Panc1 (cell line): ENCODE results near the gene FANCC. TPM values are rescaled to one million over a fixed set of nuclear protein-coding genes. Genes with fewer than 3 reads are reported as not detected.

Experiments used
- ATAC-seq: fragments of 200-7000 bp; cut with Tn5 transposase; 2 replicates; pipeline ENCODE4 v1.9.1; 2020; ENCODE audit warnings: mild to moderate bottlenecking, moderate library complexity
- BruUV-seq: library from RNA; stranded (reverse); fragments of 400-500 nt; replicated peaks from 2 replicates; lab custom pipeline; 2021; lab: Mats Ljungman, UMichigan
- CTCF ChIA-PET: fragments of 300-600 bp; sonication (Branson Sonifier 250); formaldehyde crosslinking; loops from one replicate; lab custom pipeline; 2022; ENCODE audit warnings: antibody characterized with exemption; lab: Charles Lee
- POLR2A ChIA-PET: fragments of 300-600 bp; sonication (Branson Sonifier 250); formaldehyde crosslinking; loops from one replicate; lab custom pipeline; 2022; ENCODE audit warnings: antibody characterized with exemption; lab: Charles Lee
- DNase-seq: peaks from one replicate; pipeline ENCODE4 v3.0.0-alpha.2; 2010; ENCODE audit warnings: low read depth, low spot score
- H3K27ac ChIP-seq: 2 replicates; pipeline ENCODE4 v1.5.1; 2011; ENCODE audit warnings: mild to moderate bottlenecking, low read length, inconsistent platforms
- H3K27me3 ChIP-seq: fragments of 200-500 bp; sonication (Bioruptor generic); 2 replicates; pipeline ENCODE4 v1.6.0; 2014; ENCODE audit warnings: low read length, inconsistent platforms; ENCODE audit not compliant: control insufficient read depth, insufficient read depth
- H3K36me3 ChIP-seq: fragments of 200-500 bp; sonication (Bioruptor generic); 2 replicates; pipeline ENCODE4 v1.5.1; 2014; ENCODE audit warnings: inconsistent platforms, mild to moderate bottlenecking, low read length, moderate library complexity; ENCODE audit not compliant: control insufficient read depth, insufficient read depth
- H3K4me1 ChIP-seq: 2 replicates; pipeline ENCODE4 v1.5.1; 2011; ENCODE audit warnings: inconsistent platforms, mild to moderate bottlenecking, low read length, moderate library complexity; ENCODE audit not compliant: control insufficient read depth, insufficient read depth
- H3K4me3 ChIP-seq, 2 experiments: 2 replicates each; pipeline ENCODE4 v1.5.1; 2011 to 2012; ENCODE audit warnings: low read depth in 2 of 2, low read length in 2 of 2, mild to moderate bottlenecking in 2 of 2, inconsistent platforms in 1 of 2, moderate library complexity in 1 of 2
- H3K9me3 ChIP-seq: fragments of 200-500 bp; sonication (Bioruptor generic); 2 replicates; pipeline ENCODE4 v1.5.1; 2014; ENCODE audit warnings: low read depth, mild to moderate bottlenecking, inconsistent platforms, low read length, moderate library complexity; ENCODE audit not compliant: control insufficient read depth, insufficient read depth
- CTCF ChIP-seq: fragments of 450-650 bp; IDR thresholded peaks from 2 replicates; pipeline ENCODE4 v1.5.1; 2017; ENCODE audit warnings: mild to moderate bottlenecking
- POLR2AphosphoS5 ChIP-seq: IDR thresholded peaks from 2 replicates; pipeline ENCODE4 v1.6.1; 2012; ENCODE audit warnings: mild to moderate bottlenecking, low read depth, low read length, moderate library complexity
- SIN3A ChIP-seq: IDR thresholded peaks from 2 replicates; pipeline ENCODE4 v1.6.1; 2012; ENCODE audit warnings: low read depth, mild to moderate bottlenecking, low read length, moderate library complexity, borderline replicate concordance; ENCODE audit not compliant: insufficient read depth
- TCF7L2 ChIP-seq: IDR thresholded peaks from 2 replicates; pipeline ENCODE4 v1.6.1; 2011; ENCODE audit warnings: mild to moderate bottlenecking, low read depth, low read length, inconsistent platforms
- in situ Hi-C: cut with HindIII; loops from 2 replicates; pipeline ENCODE4 v1.10.0; 2016; ENCODE audit warnings: low sequenced_read_pairs, low pct_unique_long_range_greater_than_20kb
- intact Hi-C: fragments of 100-400 bp; cut with micrococcal nuclease; formaldehyde crosslinking; loops from one replicate; pipeline ENCODE4 v1.10.0; 2022; ENCODE audit not compliant: unreplicated experiment
- total RNA-seq: library from RNA; stranded (reverse); gene quantifications from one replicate; pipeline ENCODE4 v1.2.1, GENCODE V29; 2021; ENCODE audit not compliant: unreplicated experiment
- TF ChIP-seq, protein P1 (sequence below), 2 experiments: IDR thresholded peaks; 2 replicates each; pipeline ENCODE4 v1.6.1; 2011 to 2012; ENCODE audit warnings: low read depth in 2 of 2, control low read depth in 1 of 2, low read length in 1 of 2, mild to moderate bottlenecking in 1 of 2, moderate library complexity in 1 of 2; ENCODE audit not compliant: insufficient read depth in 1 of 2

The FANCC gene
- total RNA-seq, 1 experiment from 2014 or later: 17.8 TPM

DNA sequence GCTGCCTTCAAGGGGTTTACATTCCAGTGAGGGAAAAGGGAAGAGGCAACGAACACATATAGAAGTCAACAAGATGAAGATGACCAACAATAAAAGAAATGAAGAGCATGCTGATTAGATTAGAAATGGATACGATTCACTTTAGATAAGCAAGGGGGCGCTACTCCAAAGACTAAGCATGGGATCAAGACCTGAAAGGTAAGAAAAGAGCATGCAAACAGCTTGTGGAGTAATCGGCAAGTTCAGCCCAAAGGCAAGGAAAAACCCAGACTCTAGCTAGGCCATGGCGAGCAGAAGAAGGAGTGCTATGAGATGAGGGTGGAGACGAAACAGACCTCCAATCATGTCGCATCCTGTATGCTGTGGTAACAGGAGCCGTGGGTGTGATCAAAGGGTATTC, 124.4 kb downstream of the FANCC start:
- DNase-seq (no peak), ATAC-seq (no peak)
- ChIA-PET CTCF (no interaction called here), POLR2A (no interaction called here)
- in situ Hi-C loops (no loop called here), intact Hi-C loops (no loop called here)
- H3K27ac ChIP-seq: no peak overlapping the region
- H3K4me1 ChIP-seq: no peaks in the 10 kb centered on the region
- no TSS peak for BruUV-seq
- H3K27me3 ChIP-seq: no peaks in the 10 kb centered on the region
- no peaks in the 10 kb centered on the region for H3K36me3 ChIP-seq
- no peak for TF ChIP-seq TCF7L2
- no peak for TF ChIP-seq SIN3A
- TF ChIP-seq, protein P1, sequence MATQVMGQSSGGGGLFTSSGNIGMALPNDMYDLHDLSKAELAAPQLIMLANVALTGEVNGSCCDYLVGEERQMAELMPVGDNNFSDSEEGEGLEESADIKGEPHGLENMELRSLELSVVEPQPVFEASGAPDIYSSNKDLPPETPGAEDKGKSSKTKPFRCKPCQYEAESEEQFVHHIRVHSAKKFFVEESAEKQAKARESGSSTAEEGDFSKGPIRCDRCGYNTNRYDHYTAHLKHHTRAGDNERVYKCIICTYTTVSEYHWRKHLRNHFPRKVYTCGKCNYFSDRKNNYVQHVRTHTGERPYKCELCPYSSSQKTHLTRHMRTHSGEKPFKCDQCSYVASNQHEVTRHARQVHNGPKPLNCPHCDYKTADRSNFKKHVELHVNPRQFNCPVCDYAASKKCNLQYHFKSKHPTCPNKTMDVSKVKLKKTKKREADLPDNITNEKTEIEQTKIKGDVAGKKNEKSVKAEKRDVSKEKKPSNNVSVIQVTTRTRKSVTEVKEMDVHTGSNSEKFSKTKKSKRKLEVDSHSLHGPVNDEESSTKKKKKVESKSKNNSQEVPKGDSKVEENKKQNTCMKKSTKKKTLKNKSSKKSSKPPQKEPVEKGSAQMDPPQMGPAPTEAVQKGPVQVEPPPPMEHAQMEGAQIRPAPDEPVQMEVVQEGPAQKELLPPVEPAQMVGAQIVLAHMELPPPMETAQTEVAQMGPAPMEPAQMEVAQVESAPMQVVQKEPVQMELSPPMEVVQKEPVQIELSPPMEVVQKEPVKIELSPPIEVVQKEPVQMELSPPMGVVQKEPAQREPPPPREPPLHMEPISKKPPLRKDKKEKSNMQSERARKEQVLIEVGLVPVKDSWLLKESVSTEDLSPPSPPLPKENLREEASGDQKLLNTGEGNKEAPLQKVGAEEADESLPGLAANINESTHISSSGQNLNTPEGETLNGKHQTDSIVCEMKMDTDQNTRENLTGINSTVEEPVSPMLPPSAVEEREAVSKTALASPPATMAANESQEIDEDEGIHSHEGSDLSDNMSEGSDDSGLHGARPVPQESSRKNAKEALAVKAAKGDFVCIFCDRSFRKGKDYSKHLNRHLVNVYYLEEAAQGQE (IDR thresholded peaks at IDR 0.05; ENCODE audit: insufficient read depth in 1 of 2, low read depth in 2 of 2, low read length in 1 of 2): no peak
- peak; percentile 20 for TF ChIP-seq CTCF
- no peak for TF ChIP-seq POLR2AphosphoS5
- H3K9me3 ChIP-seq: no peaks in the 10 kb centered on the region
- H3K4me3 ChIP-seq: no peak overlapping the region

DNA sequence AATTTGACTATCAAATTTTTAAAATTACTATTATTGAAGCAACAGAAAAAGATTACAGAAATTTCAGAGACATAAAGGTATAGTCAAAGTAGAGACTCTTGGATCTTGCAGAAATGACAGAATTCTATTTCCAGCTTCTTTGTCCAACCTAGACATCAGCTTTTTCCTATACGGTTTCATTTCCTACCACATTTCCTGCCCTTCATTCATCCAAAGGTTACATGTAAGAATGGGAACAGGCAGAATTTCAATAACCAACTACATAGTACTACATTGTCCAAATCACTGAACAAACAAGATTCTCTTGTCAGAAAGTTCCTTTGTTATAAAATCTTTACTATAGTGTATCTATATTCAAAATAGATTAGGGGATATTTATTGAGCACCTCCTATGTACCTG, 124.9 kb downstream of the FANCC start:
- ChIA-PET POLR2A (no interaction called here), CTCF (no interaction called here)
- no peaks in the 10 kb centered on the region for H3K4me1 ChIP-seq
- ATAC-seq (no peak), DNase-seq (no peak)
- no peak overlapping the region for H3K4me3 ChIP-seq
- H3K36me3 ChIP-seq: no peaks in the 10 kb centered on the region
- no peaks in the 10 kb centered on the region for H3K27me3 ChIP-seq
- BruUV-seq: no TSS peak
- H3K9me3 ChIP-seq: no peaks in the 10 kb centered on the region
- in situ Hi-C loops (no loop called here), intact Hi-C loops (no loop called here)
- TF ChIP-seq POLR2AphosphoS5 (no peak), SIN3A (no peak), TCF7L2 (no peak), CTCF (no peak)
- TF ChIP-seq, protein P1 (IDR thresholded peaks at IDR 0.05; ENCODE audit: insufficient read depth in 1 of 2, low read depth in 2 of 2, low read length in 1 of 2): no peak
- no peak overlapping the region for H3K27ac ChIP-seq
